HS-27A (cell line): ENCODE measurements around the gene ADCY2.

Experiments
- DNase-seq: peaks from one replicate; pipeline ENCODE4 v3.0.0-alpha.2; 2012; ENCODE audit warnings: low read depth, missing footprints

ADCY2 gene

DNA sequence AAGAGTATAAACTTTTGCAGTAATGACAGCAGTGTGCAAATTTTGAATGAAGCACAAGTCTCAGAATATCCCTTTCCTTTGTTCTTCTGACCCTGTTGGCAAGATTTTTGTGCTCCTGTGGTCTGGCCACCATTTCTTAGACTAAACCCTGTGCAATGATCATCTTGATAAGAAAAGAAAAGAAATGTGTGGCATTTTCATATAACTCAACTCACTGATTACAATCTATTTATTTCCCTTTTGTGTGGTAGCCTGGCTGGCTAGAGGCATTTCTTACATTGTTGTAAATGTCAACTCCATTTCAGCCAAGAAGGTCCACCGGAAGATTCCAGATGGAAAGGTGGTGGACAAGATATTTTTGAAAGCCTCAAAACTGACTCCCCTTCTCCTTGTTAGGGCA is 41.9 kb downstream of the ADCY2 start:
- DNase-seq: no peak

DNA sequence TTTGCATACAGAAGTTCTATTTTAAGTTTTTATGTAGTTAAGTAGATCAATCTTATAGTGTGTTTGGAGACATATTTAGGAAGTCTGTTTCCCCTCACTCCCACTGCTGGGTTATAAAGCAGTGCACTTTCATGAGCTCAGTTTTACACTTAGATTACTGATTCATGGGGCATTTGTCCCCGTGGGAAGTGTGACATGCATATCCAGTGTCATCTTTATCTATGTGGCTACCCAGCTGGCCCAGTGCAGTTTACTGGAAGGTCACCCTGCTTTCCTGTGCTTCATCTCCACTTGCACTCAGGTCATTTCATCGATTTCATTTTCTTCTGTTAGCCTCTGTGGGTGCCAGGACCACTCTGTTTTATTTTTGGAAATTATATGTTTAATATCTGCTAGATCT is 49.1 kb downstream of the ADCY2 start:
- no peak for DNase-seq

DNA sequence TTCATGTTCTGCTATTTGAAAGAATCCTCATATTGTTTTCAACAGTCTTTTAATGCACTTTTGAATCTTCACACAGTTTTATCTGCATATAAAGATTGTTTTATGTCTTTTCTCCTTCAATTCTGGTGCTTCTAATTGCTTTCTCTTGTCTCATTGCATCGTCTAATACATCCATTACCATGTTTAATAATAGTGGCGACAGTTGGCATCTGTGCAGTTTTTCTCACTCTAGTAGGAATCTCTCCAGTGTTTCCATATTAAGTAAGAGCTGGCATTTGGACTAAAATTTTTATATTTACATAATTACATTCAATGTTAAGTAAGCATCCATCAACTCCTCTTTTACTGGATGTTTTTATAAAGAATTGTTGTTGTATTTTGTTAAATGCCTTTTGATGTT is 49.9 kb downstream of the ADCY2 start:
- DNase-seq: no peak

DNA sequence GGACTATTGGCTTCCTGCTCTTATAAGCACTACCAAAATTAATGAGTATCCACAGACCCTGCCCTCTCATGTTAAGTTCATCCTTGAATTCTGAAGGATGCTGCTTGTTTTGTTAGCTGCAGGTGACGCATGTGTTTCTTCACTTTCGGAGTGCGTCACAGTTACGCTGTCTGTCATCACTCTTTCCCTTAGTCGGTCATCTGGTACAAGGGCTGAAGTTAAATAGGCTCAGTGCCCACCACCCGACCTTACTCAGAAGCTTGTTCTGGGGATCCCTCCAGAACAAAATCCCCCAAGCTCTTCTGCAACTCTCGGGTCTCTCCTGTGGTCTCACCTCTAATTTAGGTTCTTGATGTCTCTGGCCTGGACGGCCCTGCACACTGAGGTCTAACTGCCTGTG is 51.0 kb downstream of the ADCY2 start:
- no peak for DNase-seq

DNA sequence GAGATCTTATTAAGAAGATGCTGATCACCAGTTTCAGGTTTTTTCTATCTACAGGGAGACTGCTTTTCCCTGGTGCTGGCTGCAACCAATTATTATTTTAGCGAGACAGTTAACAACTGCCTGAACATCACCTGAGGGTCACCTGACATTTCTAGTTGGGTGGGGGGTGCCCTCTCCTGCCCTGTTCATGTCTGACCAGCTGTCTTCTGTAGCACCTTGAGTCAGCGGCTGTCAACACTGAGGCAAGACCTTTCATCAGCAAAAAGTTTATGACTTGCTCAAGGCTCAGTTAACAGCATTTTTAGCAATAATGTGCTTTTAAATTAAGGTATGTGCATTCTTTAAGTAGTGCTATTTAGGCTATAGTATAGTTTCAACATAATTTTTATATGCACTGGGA is 58.0 kb downstream of the ADCY2 start:
- no peak for DNase-seq

DNA sequence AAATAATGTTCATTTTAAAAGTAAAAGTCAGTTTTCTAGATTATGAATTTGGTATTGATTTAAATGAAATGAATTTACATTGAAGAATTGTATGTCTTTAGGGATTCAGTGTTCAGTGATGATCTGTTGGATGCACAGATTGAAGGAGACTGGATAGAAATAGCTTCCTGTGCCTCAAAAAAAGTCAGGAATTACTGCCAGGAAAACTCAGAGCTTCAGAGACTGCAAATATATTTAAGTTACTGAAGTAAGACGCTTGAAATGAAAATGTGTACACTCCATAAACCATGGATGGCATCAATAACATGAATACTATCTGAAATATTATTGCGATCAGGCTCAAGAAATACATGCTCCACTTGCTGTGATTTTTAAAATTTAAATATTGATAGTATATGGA is 60.3 kb downstream of the ADCY2 start:
- DNase-seq: no peak

DNA sequence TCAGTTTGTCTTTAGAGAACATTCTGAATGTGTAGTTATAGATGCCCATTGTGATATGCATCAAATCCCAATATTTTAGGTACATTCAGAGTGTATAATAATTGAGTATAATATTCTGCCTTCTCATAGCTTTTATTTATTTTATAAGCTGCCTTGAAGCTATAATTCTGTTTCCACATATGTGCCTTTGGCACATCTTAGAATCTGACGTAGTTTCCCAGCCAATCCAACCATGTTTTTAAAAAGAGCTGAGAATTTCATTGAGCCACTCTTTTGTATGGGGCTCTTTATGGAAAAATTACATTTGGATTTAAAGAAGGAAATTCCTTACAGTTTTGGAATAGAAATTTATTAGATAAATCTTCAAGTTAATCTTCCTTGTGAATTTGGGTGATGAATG is 65.4 kb downstream of the ADCY2 start:
- no peak for DNase-seq

DNA sequence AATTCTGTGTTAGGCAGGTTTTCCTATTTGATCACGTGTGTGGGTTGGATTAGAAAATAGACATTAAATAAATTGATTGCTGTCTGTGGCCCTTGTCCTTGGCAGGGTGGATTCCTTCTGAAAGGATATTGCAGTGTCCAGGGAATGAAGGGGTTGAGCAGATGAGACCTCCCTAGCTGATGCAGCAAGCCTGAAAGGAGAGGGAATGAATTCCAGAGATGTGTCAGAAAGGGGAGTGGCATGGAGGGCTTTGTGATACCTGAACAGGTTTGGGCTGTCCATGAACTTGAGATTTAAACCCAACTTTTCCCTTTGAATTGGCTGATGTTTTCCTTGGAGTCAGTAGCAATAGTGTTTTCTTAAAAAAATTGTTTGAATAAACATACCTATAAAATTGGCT is 66.8 kb downstream of the ADCY2 start:
- DNase-seq: no peak

DNA sequence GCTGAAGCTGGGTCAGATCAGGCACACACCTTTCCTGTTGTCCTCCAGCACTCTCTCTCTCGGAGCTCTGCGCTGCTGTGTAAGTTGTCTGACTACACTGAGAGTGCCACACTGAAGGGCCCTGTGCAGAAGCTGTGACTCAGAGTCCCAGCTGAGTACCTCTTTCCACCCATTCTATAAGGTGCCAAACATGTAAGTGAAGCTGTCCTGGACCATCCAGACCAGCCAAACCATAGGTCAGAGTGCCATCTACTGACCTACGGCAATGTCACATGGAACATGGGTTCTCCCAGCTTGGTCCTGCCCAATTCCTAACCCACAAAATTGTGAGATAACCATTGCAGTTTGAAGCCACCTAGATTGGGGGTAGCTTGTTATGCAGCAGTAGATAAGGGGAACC is 68.2 kb downstream of the ADCY2 start:
- DNase-seq: no peak

DNA sequence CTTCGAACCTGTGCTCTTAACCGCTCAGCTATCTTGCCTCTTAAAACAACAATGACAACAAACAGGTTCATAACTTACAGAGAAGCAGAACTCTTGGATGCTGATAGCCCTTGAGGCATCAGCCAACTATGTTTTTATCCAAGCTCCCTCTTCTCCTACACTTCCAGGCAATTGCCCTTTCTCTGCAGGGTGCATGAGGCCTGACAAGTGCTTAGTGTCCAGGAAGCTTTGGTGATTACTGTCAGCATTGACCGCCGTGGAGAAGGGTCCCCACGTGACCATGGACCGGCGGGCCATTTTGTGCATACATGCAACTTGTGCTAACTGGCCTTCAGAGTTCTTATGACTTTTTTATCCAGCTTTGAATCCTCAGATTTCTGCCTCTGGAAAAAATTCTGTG is 71.2 kb downstream of the ADCY2 start:
- DNase-seq: no peak

DNA sequence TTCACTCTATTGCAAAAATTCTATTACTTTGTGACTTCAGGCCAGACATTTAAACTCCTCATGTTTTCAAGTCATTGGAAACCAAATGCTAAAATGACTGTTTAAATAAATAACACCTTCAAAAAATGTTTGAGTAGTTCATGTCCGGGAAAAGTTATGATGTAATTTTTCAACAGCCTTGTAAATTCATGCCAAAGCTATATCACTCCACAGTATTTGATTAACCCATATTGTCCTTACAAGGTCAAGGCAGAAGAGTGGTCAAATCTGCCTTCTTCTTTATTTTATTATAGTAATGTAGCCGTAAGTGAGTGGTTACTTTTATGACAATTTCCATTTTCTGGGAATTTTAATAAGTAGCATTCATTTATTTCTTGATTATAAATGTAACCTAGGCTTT is 72.8 kb downstream of the ADCY2 start:
- no peak for DNase-seq

DNA sequence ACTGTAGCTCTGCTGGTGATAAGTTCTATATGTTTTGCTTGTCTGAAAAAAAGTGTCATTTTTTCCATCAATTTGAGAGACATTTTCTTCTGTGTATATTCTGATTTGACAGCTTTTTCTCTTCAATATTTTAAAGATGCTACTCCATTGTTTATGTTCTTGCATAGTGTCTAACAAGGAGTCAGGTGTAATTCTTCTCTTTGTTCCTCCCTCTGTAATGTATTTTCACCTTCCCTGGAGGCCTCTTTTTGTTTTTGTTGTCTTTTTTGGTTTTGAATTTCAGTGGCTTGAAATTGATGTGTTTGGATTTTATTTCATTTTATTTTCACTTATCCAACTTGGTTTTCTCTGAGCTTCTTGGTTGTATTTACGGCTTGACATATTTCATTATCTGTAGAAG is 75.8 kb downstream of the ADCY2 start:
- DNase-seq: no peak

DNA sequence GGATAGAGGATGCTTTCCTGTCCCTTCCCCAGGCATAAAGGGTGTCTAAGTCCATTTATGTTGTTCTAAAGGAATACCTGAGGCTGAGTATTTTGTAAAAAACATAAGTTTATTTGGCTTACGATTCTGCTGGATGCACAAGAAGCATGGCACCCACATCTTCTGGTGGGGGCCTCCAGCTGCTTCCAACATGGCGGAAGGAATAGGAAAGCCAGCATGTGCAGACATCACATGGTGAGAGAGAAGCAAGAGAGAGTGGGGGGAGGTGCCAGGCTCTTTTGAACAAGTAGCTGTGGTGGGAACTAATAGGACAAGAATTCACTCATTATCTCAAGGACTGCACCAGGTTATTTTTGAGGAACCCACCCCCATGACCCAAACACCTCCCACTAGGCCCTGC is 77.2 kb downstream of the ADCY2 start:
- no peak for DNase-seq

DNA sequence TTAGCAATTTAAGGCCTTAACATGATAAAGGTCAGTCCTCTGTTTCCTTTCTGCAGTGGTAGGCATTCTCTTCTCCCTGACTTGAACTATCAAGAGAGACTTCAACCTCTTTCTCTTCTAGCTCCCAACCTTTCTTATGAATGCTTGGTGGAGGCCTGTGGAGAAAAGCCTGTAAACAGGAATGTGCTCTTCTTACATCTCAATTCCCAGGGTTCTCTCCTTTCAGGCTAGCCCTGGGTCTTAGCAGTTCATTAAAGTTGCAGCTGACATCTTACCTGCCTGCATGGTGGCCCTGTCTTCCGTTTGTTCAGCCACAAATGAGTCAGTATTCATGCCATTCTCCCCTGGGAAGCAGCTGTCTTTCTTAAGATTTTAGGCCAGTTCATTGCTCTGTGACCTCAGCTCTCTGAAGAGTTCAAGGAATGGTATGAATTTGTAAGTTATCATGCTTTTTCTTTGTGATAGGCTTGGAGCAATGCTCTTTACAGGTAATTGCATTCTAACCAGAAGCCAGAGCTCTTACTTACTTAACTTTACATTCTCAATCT is 77.8 kb downstream of the ADCY2 start:
- DNase-seq: no peak

DNA sequence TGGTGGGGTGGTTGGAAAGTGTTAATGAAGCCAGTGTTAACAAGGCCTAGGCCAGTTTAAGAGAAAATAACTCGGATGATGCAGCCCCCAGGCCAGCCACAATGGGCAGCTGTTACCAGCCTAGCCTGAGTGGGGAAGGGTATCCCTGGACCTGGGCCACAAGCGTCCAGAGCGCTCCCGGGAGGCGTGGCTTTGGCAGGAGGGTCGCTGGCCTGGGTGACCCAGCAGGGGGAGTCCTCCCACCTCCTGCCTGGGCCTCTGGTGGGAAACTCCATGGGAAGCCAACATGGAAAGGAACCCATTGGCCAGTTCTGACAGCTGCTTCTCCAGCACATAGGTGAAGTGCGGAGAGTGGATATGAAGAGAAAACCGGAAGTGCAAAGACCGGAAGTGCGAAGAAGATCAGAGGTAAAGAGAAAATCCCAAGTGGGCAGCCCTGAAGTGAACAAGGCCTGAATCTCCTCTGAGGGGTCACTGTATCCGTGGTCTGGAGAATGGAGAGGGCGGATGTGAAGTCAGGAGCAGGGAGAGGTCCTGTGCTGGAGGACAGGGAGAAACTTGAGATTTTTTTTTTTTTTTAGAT is 79.0 kb downstream of the ADCY2 start:
- no peak for DNase-seq

DNA sequence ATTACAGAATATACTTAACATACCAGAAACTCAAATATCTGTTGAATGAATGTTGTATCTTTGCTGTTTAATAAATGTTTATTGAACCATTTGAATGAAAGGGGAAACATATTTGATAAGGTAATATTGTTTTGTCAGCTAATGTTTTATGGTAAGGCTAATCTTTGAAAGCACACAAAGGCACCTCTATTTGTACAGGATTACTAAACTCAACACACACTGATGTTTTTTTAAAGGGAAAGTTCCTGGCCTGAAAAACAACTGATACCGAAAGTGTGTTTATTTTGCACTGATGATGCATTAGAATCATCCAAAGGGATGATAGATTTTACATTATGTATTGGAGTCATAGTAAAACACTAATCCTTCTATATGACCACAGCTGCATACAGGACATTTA is 82.5 kb downstream of the ADCY2 start:
- DNase-seq: no peak

DNA sequence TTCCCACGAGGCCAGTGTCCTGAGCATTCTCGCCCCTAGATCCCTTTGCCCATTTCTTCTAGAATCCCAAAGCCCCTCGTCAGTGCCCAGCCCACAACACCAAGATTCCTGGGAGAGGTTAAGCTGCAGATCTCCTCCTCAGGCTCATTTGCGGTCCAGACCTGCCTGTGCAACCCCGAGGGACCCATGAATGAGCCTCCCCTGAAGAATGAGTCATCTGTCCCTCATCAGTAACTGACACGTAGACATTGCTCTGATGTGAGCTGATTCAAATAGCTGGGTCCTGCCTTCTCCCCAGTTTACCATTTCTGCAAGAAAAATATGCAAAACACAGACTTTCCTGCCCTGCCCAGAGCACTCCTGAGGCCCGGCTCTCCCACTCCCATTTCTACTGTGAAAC is 92.8 kb downstream of the ADCY2 start:
- no peak for DNase-seq

DNA sequence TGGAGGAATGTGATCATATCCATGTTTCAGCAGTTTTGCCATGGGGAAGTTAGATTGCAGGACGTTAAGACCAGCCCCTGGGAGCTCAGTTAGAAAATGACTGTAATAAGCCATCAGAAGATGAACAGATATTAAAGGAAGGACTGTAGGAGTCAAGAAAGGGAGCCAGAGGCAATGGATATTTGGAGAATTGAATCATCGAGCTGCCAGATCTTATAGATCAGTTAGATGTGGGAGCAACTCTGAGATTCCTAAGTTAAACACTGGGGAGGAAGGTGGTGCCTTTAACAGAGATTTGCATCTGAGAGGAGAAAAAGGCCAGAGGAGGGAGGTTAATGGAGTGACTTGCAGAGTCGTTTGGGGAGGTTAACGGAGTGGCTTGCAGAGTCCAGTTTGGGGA is 96.4 kb downstream of the ADCY2 start:
- DNase-seq: no peak

DNA sequence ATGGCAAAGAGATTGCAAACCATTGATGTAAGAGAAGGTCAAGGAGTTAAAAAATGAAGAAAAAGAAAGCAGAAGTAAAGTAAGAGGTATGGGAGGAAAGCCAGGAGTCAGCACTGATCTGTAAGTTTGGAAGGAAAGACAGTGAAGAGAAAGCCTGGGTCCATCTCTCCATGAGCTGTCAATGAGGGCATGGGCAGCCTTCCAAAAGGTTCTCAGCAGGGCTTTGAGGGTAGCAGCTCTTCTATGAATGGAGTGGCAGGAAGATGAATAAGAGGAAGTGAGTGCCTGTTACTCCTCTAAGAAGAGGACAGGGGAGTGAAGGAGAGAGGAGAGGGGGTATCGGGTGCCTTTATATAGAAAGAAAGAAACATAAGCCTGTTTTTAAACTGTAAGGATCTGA is 97.1 kb downstream of the ADCY2 start:
- no peak for DNase-seq

DNA sequence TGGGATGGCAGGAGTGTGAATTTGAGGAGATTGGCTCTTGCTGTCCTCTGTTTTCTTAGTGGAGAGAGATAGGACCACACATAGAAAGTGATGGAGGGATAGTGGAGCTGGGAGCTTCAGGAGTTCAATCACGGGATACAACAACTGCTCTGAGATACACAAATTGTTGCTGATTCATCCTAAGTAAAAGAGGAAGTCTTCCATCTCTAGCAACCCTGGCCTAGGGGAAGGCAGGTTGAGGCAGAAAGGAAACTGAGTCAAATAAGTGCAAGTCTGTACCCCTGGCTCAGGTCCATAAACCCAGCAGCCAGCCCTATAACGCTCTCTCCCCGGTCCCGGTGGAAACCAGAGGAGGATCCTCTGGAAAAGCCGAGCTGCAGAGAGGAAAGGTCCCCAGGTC is 97.7 kb downstream of the ADCY2 start:
- no peak for DNase-seq

DNA sequence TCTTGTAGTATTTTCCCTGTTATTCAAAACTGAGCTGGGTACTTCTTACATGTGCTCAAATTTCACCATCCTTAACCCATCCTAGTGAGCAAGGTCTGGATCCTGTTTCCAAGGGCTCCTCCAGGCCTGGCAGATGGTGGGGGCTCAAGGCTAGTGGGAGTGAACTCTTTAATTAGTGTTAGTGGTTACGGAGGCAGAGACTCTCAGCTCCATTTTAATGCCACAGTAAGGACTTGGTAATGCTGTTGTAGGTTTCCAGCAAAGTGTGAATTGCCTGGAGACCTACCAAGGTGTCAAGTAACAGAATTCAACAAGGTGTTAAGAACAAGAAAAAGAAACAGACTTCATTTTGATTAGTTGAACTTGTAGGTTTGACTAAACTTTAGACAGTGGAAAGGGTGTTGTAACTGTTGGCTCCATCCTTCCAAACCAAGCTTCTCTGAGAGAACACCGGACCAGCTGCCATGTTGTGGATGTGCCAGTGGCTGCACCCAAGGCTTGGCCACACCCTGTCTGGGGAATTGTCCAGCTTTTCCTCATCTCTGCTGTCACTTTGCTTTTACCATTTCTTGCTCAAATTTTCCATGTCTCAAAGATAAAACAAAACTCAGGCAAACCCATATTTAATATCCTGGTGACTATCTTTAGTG is 98.7 kb downstream of the ADCY2 start:
- DNase-seq: no peak

DNA sequence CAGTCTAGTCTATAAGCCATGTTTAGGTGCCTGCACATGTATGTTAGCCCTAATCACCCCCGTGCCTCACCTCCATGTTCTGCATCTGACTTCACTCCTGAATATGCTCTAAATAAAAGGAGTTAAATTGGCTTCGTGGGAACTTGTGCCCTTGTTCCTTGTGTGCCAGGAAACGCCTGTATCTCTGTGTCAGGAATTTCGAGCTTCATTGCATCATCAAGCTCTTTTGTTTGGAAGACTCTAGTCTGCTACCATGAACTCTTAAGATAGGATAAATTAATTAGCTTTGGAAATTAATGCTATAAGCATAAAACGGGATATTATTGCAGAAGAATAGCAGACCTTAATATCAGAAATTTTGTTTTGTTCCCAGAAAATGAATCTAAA is 99.2 kb downstream of the ADCY2 start:
- no peak for DNase-seq

DNA sequence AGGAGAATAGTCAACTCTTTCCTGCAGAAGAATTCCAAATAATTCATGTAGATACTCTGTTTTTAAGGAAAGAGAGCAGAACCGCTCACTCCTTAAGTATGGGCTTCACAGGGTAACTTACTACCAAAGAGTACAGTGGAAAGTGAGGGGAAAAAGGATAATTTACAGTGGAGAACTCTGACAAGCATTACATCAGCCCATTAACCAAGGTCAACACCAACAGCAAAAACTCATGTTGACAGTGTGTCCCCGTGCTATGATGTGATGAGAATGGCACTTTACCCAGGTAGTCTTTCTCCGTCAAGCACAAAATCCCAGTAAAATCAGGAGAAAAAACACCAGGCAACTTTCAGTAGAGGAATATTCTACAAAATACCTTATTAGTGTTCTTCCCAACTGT is 104.3 kb downstream of the ADCY2 start:
- no peak for DNase-seq

DNA sequence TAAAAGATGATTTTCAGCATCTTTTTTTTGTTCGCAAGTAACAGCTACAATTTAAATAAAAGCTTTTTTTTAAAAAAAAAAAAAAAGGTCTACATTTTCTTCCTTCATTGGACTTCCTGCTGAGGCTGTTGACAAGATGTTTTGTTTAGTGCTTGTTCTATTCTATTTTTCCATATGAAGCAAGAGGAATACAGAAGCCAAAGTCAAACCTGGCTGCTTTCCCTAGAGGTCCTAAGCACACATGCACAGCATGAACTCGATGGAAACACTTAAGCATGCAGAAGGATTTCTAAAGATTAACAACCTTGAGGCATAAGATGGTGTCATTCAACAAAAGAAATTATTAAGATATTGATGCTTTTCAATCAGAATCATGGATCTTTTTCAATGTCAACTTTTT is 105.1 kb downstream of the ADCY2 start:
- DNase-seq: no peak
